ENCODE results near the gene CCNA1. TPM values are rescaled to one million over a fixed set of nuclear protein-coding genes. Genes with fewer than 3 reads are reported as not detected.

Gene CCNA1
- total RNA-seq, 4 donors from 2014 or later: 0.38 to 2.0 (median 1.5) TPM; not detected in 1

- no peak for TF ChIP-seq CTCF (IDR thresholded peaks at IDR 0.05)
- DNase-seq (ENCODE audit: low spot score) (no peak), ATAC-seq (ENCODE audit: low FRiP score) (no peak)
Measured at GRCh38 chr13:36417331-36417730, 15.0 kb upstream of the CCNA1 start.

GRCh38 chr13:36418022-36418805 lies 14.1 kb upstream of the CCNA1 start:
- DNase-seq (ENCODE audit: low spot score) (no peak), ATAC-seq (ENCODE audit: low FRiP score) (peak; percentile 71)
- no peak for TF ChIP-seq CTCF (IDR thresholded peaks at IDR 0.05)

GRCh38 chr13:36420437-36420891 lies 11.8 kb upstream of the CCNA1 start:
- peak; percentile 70 for DNase-seq (ENCODE audit: low spot score)

GRCh38 chr13:36421447-36421846 lies 10.8 kb upstream of the CCNA1 start:
- DNase-seq (ENCODE audit: low spot score) (no peak), ATAC-seq (ENCODE audit: low FRiP score) (no peak)
- no peak for TF ChIP-seq CTCF (IDR thresholded peaks at IDR 0.05)

More at GRCh38 chr13:36420437-36420891, 11.8 kb upstream of the CCNA1 start:
- ATAC-seq (ENCODE audit: low FRiP score): peak; percentile 85
- peak in 1 of 3 donors; percentile 57 for TF ChIP-seq CTCF (IDR thresholded peaks at IDR 0.05)

- ATAC-seq (ENCODE audit: low FRiP score) (peak; percentile 70), DNase-seq (ENCODE audit: low spot score) (no peak)
Measured at GRCh38 chr13:36428086-36428485, 4.2 kb upstream of the CCNA1 start.

GRCh38 chr13:36430247-36431203 lies 1.8 kb upstream of the CCNA1 start:
- ATAC-seq (ENCODE audit: low FRiP score) (no peak), DNase-seq (ENCODE audit: low spot score) (no peak)
- no peak for TF ChIP-seq CTCF (IDR thresholded peaks at IDR 0.05)

More at GRCh38 chr13:36428086-36428485, 4.2 kb upstream of the CCNA1 start:
- TF ChIP-seq CTCF (IDR thresholded peaks at IDR 0.05): no peak

All from omental fat pad (tissue), 4 donors.